Activated CD4-positive, alpha-beta memory T cell treated with anti-CD3 and anti-CD28 coated beads, Interleukin-2, amount 10 ng/mL, durations not matched to agents 7 days and 5 days (primary cell): ENCODE data around the gene NDUFB2. TPM values are rescaled to one million over a fixed set of nuclear protein-coding genes. Genes with fewer than 3 reads are reported as not detected.
"Not testable (repeated sequence)": the region's sequence is repeated elsewhere in the genome, so short reads cannot be mapped to it uniquely, and the experiment has no call there.

Source experiments
- CTCF ChIA-PET: fragments of 350-600 bp; sonication (Branson Sonifier 250); formaldehyde crosslinking; loops from one replicate; lab custom pipeline; 2021; ENCODE audit warnings: antibody characterized with exemption, inconsistent platforms; lab: Charles Lee
- POLR2A ChIA-PET: fragments of 350-600 bp; sonication (Branson Sonifier 250); formaldehyde crosslinking; loops from one replicate; lab custom pipeline; 2021; ENCODE audit warnings: antibody characterized with exemption; lab: Charles Lee
- DNase-seq: peaks from one replicate; pipeline ENCODE4 v3.0.0-alpha.2; 2020
- H3K27ac Mint-ChIP-seq: one replicate; pipeline ENCODE4 v1.8.0; 2021; ENCODE audit warnings: mild to moderate bottlenecking, mixed read lengths
- H3K27me3 Mint-ChIP-seq: one replicate; pipeline ENCODE4 v1.8.0; 2021; ENCODE audit warnings: mixed read lengths
- H3K36me3 Mint-ChIP-seq: one replicate; pipeline ENCODE4 v1.8.0; 2021; ENCODE audit warnings: low read depth, mixed read lengths
- H3K4me1 Mint-ChIP-seq: one replicate; pipeline ENCODE4 v1.8.0; 2021; ENCODE audit warnings: mixed read lengths
- H3K4me3 Mint-ChIP-seq: one replicate; pipeline ENCODE4 v1.8.0; 2021; ENCODE audit warnings: mild to moderate bottlenecking, mixed read lengths
- H3K9me3 Mint-ChIP-seq: one replicate; pipeline ENCODE4 v1.8.0; 2021; ENCODE audit warnings: mixed read lengths
- total RNA-seq, 2 experiments: library from RNA; stranded (reverse); gene quantifications; one replicate each; pipeline ENCODE4 v1.2.3, GENCODE V29; 2021

NDUFB2 gene
- total RNA-seq, 2 experiments from 2014 or later: 155 to 156 TPM

DNA sequence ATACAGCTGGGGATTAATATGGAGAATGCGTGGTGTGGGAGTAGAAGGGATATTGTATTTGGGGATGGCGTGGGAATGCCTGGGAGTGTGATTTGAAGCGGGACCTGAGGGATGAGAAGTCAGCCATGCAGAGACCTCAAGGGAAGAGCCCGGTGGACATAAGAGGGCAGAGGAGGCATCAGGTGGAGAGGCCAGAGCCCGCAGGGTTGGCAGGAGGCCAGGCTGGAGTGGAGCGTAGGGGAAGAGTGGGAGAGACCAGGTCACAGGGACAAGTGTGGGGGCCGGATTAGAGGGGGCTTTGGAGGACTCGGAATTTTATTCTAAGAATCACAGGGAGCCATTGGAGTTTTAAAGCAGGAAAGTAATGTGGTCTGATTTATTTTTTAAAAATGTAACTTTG lies 2.0 kb downstream of the NDUFB2 start:
- ChIA-PET POLR2A (interaction anchor here (1.1 to 3.3 kb wide), 3 partner anchors 25 to 315 kb away, joined by 3 to 35 read pairs (median 3); partner anchors contain the start of gene ADCK2), CTCF (no interaction called here)
- H3K4me3 Mint-ChIP-seq: peak overlapping the region; percentile 97
- no peaks in the 10 kb centered on the region for H3K9me3 Mint-ChIP-seq
- H3K27me3 Mint-ChIP-seq: no peaks in the 10 kb centered on the region
- H3K27ac Mint-ChIP-seq: no peak overlapping the region
- H3K4me1 Mint-ChIP-seq: peaks cover 33% of the 10 kb centered on the region
- no peak for DNase-seq
- H3K36me3 Mint-ChIP-seq: peaks cover 25% of the 10 kb centered on the region

DNA sequence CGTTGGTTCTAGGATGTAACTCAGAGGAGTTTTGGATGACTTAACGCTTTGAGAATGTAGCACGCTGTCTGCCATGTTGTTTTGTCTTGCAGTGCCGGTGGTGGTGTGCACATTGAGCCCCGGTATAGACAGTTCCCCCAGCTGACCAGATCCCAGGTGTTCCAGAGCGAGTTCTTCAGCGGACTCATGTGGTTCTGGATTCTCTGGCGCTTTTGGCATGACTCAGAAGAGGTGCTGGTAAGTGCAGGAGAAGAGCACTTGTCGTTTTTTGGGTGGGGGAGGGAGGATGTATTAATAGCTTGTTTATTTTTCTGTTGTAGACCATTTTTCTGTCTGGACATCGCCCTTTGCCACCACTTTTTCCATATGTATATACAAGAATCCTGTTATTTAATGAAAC lies 6.3 kb downstream of the NDUFB2 start:
- DNase-seq: no peak
- Mint-ChIP-seq H3K9me3 (no peaks in the 10 kb centered on the region), H3K4me1 (peaks cover 17% of the 10 kb centered on the region), H3K36me3 (peaks cover 42% of the 10 kb centered on the region), H3K27ac (no peak overlapping the region), H3K27me3 (no peaks in the 10 kb centered on the region), H3K4me3 (no peak overlapping the region)
- ChIA-PET CTCF (interaction anchor here (0.7 to 1.6 kb wide), 4 partner anchors 20 to 447 kb away, joined by 3 to 5 read pairs (median 4); partner anchors contain the start of gene MRPS33), POLR2A (no interaction called here)

DNA sequence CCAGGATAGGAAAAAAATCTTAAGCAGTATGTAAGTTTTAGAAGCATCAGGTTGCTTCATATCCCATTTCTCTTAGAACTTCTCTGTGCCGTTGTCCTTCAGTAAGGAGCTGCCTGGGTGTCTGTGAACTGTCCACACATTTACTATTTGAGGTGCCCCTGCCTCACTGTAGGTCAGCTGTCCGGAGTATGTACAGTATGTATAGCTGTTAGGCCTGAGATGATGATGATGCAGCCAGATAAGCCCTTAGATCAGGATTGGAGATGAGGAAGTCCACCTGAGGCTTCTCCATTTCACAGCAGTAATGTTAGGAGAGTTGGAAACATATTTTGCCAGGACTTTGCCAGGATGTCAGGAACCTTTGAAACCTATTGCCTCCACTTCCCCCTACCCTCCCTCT lies 7.7 kb downstream of the NDUFB2 start:
- Mint-ChIP-seq H3K9me3 (no peaks in the 10 kb centered on the region), H3K27ac (no peak overlapping the region), H3K4me3 (no peak overlapping the region), H3K27me3 (no peaks in the 10 kb centered on the region), H3K36me3 (peaks cover 38% of the 10 kb centered on the region), H3K4me1 (peaks cover 8% of the 10 kb centered on the region)
- POLR2A ChIA-PET: no interaction called here
- no peak for DNase-seq
- CTCF ChIA-PET: no interaction called here

DNA sequence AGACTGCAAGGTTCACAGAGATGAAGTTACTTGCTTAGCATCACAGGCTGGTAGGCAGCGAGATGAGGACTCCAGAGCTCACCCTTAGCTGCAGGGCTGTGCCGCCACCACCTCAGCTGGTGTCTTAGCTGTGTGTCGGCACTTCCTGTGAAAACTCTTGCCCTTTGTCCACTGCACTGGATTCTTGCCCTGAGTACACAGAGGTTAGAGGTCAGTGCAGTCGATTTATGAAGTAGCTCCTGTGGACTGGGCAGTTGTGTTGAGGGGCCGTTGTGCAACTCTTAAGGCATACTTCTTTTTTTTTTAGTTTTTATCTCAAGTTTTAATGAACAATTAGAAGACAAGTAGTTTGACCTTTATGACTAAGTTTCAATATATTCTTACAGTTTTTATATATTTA lies 10.6 kb downstream of the NDUFB2 start:
- Mint-ChIP-seq H3K4me1 (no peaks in the 10 kb centered on the region), H3K9me3 (no peaks in the 10 kb centered on the region), H3K27ac (no peak overlapping the region), H3K27me3 (no peaks in the 10 kb centered on the region), H3K4me3 (no peak overlapping the region), H3K36me3 (peaks cover 42% of the 10 kb centered on the region)
- ChIA-PET CTCF (no interaction called here), POLR2A (no interaction called here)
- no peak for DNase-seq

DNA sequence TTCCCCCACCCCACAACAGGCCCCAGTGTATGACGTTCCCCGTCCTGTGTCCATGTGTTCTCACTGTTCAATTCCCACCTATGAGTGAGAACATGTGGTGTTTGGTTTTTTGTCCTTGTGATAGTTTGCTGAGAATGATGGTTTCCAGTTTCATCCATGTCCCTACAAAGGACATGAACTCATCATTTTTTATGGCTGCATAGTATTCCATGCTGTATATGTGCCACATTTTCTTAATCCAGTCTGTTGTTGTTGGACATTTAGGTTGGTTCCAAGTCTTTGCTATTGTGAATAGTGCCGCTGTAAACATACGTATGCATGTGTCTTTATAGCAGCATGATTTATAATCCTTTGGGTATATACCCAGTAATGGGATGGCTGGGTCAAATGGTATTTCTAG lies 12.3 kb downstream of the NDUFB2 start:
- H3K9me3 Mint-ChIP-seq, H3K4me1 Mint-ChIP-seq, DNase-seq, POLR2A ChIA-PET, CTCF ChIA-PET, H3K4me3 Mint-ChIP-seq, H3K27me3 Mint-ChIP-seq, H3K27ac Mint-ChIP-seq: not testable (repeated sequence)
- H3K36me3 Mint-ChIP-seq: peaks cover 42% of the 10 kb centered on the region

DNA sequence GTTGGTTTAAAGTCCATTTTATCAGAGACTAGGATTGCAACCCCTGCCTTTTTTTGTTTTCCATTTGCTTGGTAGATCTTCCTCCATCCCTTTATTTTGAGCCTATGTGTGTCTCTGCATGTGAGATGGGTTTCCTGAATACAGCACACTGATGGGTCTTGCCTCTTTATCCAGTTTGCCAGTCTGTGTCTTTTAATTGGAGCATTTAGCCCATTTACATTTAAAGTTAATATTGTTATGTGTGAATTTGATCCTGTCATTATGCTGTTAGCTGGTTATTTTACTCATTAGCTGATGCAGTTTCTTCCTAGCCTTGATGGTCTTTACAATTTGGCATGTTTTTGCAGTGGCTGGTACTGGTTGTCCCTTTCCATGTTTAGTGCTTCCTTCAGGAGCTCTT lies 15.9 kb downstream of the NDUFB2 start:
- H3K9me3 Mint-ChIP-seq, CTCF ChIA-PET, DNase-seq, POLR2A ChIA-PET, H3K27me3 Mint-ChIP-seq, H3K27ac Mint-ChIP-seq, H3K4me1 Mint-ChIP-seq, H3K4me3 Mint-ChIP-seq: not testable (repeated sequence)
- H3K36me3 Mint-ChIP-seq: peaks cover 29% of the 10 kb centered on the region

DNA sequence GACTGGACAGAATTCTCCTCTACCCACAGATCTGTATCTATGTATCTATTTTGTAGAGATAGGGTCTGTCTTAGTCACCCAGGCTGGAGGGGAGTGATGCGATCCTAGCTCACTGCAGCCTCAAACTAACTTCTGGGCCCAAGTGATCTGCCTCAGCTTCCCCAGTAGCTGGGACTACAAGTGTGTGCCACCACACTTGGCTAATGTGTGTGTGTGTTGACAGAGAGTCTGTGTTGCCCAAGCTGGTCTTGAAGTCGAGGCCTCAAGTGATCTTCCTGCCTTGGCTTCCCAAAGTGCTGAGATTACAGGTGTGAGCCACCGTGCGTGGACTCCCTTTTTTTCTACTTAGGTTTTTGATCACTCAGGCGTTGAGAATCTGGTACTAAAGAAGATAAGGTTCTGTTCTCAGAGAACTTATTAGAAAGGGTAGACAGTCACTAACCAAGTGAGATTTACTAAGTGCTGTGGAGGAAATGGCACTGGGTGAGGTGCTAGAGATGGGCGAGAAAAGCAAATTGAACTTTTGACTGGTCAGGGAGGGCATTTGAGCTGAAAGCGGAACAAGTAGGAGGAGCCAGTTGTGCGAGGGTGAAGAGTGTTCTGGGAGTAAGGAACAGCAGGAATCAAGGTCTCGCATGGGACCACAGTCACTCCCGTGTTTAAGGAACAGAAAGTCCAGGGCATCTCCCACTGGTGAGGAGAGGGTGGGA lies 18.0 kb downstream of the NDUFB2 start:
- Mint-ChIP-seq H3K36me3 (peaks cover 23% of the 10 kb centered on the region), H3K9me3 (no peaks in the 10 kb centered on the region), H3K27me3 (no peaks in the 10 kb centered on the region), H3K4me3 (no peak overlapping the region), H3K27ac (no peak overlapping the region), H3K4me1 (no peaks in the 10 kb centered on the region)
- CTCF ChIA-PET: no interaction called here
- POLR2A ChIA-PET: no interaction called here
- DNase-seq: no peak

DNA sequence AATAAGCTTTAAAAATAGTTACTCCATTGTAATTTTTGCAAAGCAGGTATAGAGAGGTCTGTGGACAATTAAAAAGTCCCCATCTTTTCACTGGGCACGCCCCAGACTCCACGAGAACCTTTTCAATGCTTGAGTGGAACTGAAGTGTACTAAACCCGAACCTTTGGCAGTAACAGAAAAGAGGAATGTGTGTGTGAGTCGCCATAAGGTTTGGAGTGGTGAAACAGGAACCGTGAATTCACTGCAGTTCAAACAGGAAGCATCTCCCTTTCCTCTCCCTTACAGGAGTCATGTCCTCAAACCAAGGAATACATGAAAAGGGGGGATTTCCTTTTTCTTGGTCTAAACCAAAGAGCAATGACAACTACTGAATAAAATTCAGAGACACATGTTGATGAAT lies 23.2 kb downstream of the NDUFB2 start:
- no peaks in the 10 kb centered on the region for H3K27me3 Mint-ChIP-seq
- no peaks in the 10 kb centered on the region for H3K9me3 Mint-ChIP-seq
- CTCF ChIA-PET: no interaction called here
- POLR2A ChIA-PET: interaction anchor here (0.6 kb wide), 1 partner anchor 9 kb away, joined by 3 read pairs; no protein-coding TSS in a partner anchor
- H3K36me3 Mint-ChIP-seq: peaks cover 4% of the 10 kb centered on the region
- DNase-seq: no peak
- no peak overlapping the region for H3K27ac Mint-ChIP-seq
- peaks cover 8% of the 10 kb centered on the region for H3K4me1 Mint-ChIP-seq
- H3K4me3 Mint-ChIP-seq: no peak overlapping the region

DNA sequence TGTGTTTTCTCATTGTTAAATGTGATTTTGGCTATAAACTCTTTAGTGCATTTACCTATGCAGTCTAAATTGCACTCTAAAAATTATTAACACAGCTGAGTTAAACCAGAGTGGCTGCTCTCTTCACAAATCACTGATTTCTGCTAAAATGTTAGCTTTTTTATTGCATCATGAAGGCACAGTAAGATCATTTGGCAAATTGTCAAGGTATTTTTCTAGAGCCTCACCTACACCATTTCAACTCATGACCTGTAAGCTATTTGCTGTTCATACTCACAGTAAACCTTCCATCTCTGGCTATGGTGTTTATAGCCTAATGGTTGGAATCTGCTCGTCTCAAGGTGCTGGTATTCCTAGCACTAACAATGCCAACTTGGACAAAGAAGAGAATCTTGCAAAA lies 25.7 kb downstream of the NDUFB2 start:
- Mint-ChIP-seq H3K4me3 (no peak overlapping the region), H3K27me3 (no peaks in the 10 kb centered on the region), H3K27ac (no peak overlapping the region), H3K9me3 (no peaks in the 10 kb centered on the region), H3K36me3 (no peaks in the 10 kb centered on the region), H3K4me1 (peaks cover 8% of the 10 kb centered on the region)
- ChIA-PET CTCF (interaction anchor here (2.3 kb wide), 1 partner anchor 20 kb away, joined by 5 read pairs; no protein-coding TSS in a partner anchor), POLR2A (interaction anchor here (1.5 kb wide), 1 partner anchor 26 kb away, joined by 4 read pairs; the partner anchor contains the start of gene NDUFB2)
- no peak for DNase-seq

DNA sequence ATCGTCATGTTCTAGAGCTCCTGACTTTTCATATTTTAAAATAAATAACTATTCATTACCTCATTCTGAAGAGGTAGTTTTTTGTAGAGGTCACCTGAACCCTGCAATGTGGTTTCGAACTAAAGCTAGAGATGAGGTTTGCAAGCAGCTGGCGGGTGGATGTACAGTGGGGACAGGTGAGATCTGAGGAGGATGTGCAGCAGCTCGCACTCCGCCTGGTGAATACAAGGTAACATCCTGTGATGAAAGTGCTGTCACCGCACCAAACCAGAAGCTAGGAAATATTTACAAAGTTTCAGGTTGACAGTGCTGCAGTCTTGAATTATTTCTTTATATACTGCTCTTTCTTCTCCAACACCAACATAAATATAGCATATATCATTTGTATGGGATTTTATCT lies 26.5 kb downstream of the NDUFB2 start:
- POLR2A ChIA-PET: interaction anchor here (1.5 kb wide), 1 partner anchor 26 kb away, joined by 4 read pairs; the partner anchor contains the start of gene NDUFB2
- H3K27me3 Mint-ChIP-seq: no peaks in the 10 kb centered on the region
- H3K4me1 Mint-ChIP-seq: peaks cover 8% of the 10 kb centered on the region
- H3K4me3 Mint-ChIP-seq: no peak overlapping the region
- H3K27ac Mint-ChIP-seq: no peak overlapping the region
- peak; percentile 29 for DNase-seq
- no peaks in the 10 kb centered on the region for H3K9me3 Mint-ChIP-seq
- CTCF ChIA-PET: interaction anchor here (0.9 to 2.3 kb wide), 2 partner anchors 20 to 289 kb away, joined by 3 to 5 read pairs; no protein-coding TSS in a partner anchor
- H3K36me3 Mint-ChIP-seq: no peaks in the 10 kb centered on the region

DNA sequence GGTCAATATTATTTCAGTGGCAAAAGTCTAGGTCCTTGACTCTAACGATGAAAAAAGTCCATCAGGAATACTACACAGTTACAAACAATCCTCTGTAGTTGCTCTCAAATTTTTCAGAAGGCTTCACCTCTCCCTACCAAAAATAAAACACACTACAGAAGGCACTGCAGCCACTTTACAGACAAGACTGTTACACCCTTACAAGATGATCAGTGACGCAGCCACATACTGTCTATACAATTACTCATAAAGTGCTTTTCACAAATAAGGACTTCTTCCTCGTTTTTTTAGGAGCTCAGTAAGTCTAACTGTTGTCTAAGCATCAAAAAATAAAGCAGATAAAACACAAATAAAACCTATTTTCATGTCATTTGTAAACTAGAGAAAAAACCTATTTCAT lies 27.1 kb downstream of the NDUFB2 start:
- no peaks in the 10 kb centered on the region for H3K36me3 Mint-ChIP-seq
- no peaks in the 10 kb centered on the region for H3K27me3 Mint-ChIP-seq
- H3K27ac Mint-ChIP-seq: no peak overlapping the region

DNA sequence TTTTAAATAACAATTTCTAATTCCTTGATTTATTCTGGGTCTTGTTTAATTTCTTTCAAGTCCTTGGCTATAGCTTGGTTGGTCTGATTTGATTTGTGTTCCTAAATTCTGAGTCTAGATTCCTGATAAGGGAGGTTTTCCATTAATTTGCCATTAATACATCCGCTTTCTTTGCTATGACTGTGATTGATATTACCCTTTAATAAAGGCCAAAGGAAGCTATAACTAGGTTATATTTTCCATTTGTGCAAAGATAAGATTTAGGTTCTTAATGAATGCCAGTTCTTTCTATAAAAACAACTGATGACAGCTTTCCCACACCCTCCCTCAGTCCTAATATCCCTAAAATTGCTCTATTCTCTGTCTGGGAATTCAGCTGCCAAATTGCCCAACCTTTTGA lies 28.2 kb downstream of the NDUFB2 start:
- peaks cover 1% of the 10 kb centered on the region for H3K36me3 Mint-ChIP-seq
- DNase-seq: no peak
- H3K27me3 Mint-ChIP-seq: no peaks in the 10 kb centered on the region
- H3K9me3 Mint-ChIP-seq: no peaks in the 10 kb centered on the region
- ChIA-PET CTCF (no interaction called here), POLR2A (no interaction called here)
- H3K27ac Mint-ChIP-seq: no peak overlapping the region
- peaks cover 8% of the 10 kb centered on the region for H3K4me1 Mint-ChIP-seq
- no peak overlapping the region for H3K4me3 Mint-ChIP-seq

More for the DNA sequence above, 27.1 kb downstream of the NDUFB2 start:
- Mint-ChIP-seq H3K4me1 (peaks cover 8% of the 10 kb centered on the region), H3K4me3 (no peak overlapping the region), H3K9me3 (no peaks in the 10 kb centered on the region)
- ChIA-PET POLR2A (no interaction called here), CTCF (interaction anchor here (0.9 to 2.3 kb wide), 2 partner anchors 21 to 288 kb away, joined by 3 to 5 read pairs; no protein-coding TSS in a partner anchor)
- DNase-seq: no peak

DNA sequence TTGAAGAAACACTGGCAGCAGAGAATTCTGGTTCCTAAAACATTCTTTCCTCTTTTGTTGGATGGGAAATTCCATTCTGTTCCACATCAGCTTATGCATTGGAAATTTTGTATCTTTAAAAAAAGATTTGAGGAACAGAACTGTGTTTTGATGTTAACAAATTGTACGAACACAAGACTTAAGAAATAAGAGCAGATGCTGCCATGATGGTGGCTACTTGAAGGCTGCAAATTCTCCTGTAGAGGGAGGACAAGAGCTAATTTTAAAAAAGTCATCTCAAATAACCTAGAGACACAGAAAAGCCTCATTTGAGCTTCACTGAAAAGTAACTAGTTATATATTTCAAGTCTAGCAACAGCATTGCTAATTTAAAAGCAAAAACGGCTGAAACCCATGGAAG lies 29.8 kb downstream of the NDUFB2 start:
- Mint-ChIP-seq H3K36me3 (peaks cover 3% of the 10 kb centered on the region), H3K4me1 (peaks cover 8% of the 10 kb centered on the region), H3K4me3 (no peak overlapping the region), H3K9me3 (no peaks in the 10 kb centered on the region), H3K27ac (no peak overlapping the region), H3K27me3 (no peaks in the 10 kb centered on the region)
- DNase-seq: no peak
- POLR2A ChIA-PET: interaction anchor here (0.9 kb wide), 1 partner anchor 289 kb away, joined by 3 read pairs; the partner anchor contains the start of gene MRPS33
- CTCF ChIA-PET: interaction anchor here (0.8 to 1.6 kb wide), 5 partner anchors 10 to 288 kb away, joined by 3 to 7 read pairs (median 4); partner anchors contain the start of gene MRPS33
